ENCODE data around the gene JMJD8. TPM values are rescaled to one million over a fixed set of nuclear protein-coding genes. Genes with fewer than 3 reads are reported as not detected.

JMJD8 gene, protein sequence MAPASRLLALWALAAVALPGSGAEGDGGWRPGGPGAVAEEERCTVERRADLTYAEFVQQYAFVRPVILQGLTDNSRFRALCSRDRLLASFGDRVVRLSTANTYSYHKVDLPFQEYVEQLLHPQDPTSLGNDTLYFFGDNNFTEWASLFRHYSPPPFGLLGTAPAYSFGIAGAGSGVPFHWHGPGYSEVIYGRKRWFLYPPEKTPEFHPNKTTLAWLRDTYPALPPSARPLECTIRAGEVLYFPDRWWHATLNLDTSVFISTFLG
- total RNA-seq: 10 to 100 TPM; 52.8 to 93.4 (median 73.8) TPM
- polyA plus RNA-seq: 10 to 100 TPM; 18.7 to 49.3 (median 22.2) TPM

DNA sequence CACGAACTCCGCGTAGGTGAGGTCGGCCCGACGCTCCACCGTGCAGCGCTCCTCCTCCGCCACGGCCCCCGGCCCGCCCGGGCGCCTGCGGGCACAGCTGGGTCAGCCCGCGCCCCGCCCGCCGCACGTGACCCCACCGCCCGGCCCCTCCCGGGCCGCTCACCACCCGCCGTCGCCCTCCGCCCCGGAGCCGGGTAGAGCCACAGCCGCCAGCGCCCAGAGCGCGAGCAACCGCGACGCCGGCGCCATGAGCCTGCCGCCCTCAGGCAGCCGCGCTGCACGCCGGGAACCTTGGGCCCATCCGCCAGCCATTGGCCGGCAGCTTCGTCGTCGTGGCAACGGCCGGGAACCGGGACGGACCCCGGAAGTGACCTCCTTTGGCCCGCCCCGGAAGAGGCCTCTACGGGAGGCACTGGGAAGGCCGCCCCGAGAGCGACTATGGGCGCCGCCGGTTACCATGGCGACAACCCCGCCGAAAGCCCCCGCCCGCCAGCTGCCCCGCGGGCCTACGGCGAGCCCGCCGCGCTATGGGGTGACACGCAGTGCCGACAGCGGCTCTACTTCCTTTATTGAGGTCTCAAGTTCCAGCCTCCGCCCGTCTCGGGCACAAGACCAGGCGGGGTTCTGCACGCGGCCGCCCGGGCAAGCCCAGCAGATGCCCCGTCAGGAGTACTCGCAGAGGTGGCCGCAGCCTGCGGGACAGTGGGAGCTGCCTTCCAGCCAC is at the start of gene JMJD8:
Gene JMJD8 (minus strand): TSS at position 264 of the 724 bp plus-strand sequence. CDS start 15 bp downstream, at position 249.
- TF ChIP-seq EP300 (IDR thresholded peaks at IDR 0.05) (no peak), POLR2AphosphoS5 (IDR thresholded peaks at IDR 0.05) (peak; percentile 40 to 87 (median 82))
- Histone ChIP-seq H3K4me3 (peak within 1 kb of the TSS; percentile 49 to 83 (median 79)), H3K36me3 (peaks cover 14 to 41% (median 21%) of the 10 kb centered on the region in 4 donors)

DNA sequence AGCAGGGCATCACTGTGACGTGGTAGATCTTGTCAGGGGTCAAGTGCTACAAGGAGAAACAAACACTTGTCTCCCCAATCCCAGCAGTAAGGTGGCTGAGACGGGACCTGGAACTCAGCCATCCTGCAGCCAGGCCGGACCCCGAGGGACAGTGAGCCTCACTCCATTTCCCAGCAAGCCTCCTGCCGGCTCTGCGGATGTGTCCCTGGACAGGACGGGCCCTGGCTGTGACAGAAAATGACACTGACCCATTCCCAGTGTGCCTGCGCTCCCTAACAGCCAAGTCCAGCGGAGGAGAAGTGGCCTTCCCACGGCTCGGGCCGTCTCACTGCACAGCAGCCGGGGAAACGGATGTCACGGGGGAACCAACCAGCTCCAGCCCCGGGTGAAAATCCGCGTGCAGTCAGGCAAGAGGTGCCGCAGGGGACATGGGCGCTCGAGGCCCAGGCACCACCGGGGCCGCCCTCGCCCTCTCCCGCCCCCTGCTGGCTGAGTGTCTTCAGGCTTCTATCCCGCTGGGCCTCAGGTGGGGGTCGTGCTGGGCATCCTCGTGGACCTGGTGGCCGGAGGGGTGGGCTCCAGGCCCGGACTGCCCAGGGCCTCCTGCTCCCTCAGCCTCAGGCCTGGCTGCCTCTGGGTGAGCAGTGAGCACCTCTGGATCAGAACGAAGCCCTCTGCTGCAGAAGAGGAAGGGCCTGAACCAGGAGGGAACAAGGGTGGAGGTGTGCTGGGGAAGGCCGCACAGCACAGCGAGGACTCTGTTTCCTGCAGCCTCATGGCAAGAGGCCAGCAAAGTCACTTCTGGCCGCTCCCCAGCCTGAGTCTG is 49.5 kb upstream of the JMJD8 start:
- WGBS, 2 donors: 87 to 90% methylated on average over 34 of the region's 34 CpGs
- TF ChIP-seq POLR2AphosphoS5 (IDR thresholded peaks at IDR 0.05) (no peak), EP300 (IDR thresholded peaks at IDR 0.05) (no peak), POLR2A (IDR thresholded peaks at IDR 0.05) (no peak)
- TF ChIP-seq, protein P1, sequence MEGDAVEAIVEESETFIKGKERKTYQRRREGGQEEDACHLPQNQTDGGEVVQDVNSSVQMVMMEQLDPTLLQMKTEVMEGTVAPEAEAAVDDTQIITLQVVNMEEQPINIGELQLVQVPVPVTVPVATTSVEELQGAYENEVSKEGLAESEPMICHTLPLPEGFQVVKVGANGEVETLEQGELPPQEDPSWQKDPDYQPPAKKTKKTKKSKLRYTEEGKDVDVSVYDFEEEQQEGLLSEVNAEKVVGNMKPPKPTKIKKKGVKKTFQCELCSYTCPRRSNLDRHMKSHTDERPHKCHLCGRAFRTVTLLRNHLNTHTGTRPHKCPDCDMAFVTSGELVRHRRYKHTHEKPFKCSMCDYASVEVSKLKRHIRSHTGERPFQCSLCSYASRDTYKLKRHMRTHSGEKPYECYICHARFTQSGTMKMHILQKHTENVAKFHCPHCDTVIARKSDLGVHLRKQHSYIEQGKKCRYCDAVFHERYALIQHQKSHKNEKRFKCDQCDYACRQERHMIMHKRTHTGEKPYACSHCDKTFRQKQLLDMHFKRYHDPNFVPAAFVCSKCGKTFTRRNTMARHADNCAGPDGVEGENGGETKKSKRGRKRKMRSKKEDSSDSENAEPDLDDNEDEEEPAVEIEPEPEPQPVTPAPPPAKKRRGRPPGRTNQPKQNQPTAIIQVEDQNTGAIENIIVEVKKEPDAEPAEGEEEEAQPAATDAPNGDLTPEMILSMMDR (IDR thresholded peaks at IDR 0.05): peak in 1 of 4 experiments; percentile 24
- Histone ChIP-seq H3K36me3 (peaks cover 28 to 67% (median 37%) of the 10 kb centered on the region in 4 donors), H3K4me1 (peaks cover 0 to 4% (median 4%) of the 10 kb centered on the region in 4 donors), H3K4me3 (no peak overlapping the region), H3K27me3 (peaks cover 0 to 9% (median 3%) of the 10 kb centered on the region in 3 donors), H3K9me3 (no peaks in the 10 kb centered on the region), H3K27ac (no peak overlapping the region)
- peak; percentile 61 for DNase-seq
- intact Hi-C loops (cut with DNase I): no loop called here

More for the DNA sequence above, at the start of gene JMJD8:
- Histone ChIP-seq H3K9me3 (no peaks in the 10 kb centered on the region), H3K4me1 (peaks cover 0 to 72% (median 67%) of the 10 kb centered on the region in 4 donors), H3K27me3 (no peaks in the 10 kb centered on the region), H3K27ac (peak within 1 kb of the TSS; percentile 82 to 87 (median 83))
- peak; percentile 98 for DNase-seq
- intact Hi-C loops (cut with DNase I): loop anchor here (2.0 to 10.0 kb wide), 2 partner anchors 37 to 1091 kb away; partner anchors contain the start of genes ANTKMT, EME2, MRPS34 and NME3
- 1 to 3% methylated on average over 91 of the region's 91 CpGs for WGBS, 2 donors

DNA sequence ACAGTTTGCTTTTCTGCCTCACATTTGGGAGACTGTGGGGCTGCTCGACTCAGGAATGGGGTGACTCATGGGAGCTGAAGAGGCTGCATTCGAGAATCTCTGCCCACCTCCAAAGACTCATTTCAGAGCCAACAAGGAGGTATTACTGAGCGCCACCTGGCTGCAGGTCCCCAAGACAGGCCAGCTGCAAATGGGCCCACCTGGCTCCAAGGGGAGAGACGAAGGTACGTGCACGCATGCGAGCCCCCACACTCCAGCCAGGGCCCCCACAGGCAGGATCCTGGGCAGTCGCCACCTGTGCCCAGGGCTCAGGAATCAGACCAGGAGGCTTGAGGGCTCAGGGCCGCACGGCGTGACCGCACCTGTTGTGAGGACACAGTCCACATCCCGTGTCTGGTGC is 48.8 kb upstream of the JMJD8 start:
- H3K9me3 ChIP-seq: no peaks in the 10 kb centered on the region
- no peak for TF ChIP-seq POLR2AphosphoS5 (IDR thresholded peaks at IDR 0.05)
- TF ChIP-seq, protein P1 (IDR thresholded peaks at IDR 0.05): no peak
- no peak for TF ChIP-seq EP300 (IDR thresholded peaks at IDR 0.05)
- no peak for TF ChIP-seq POLR2A (IDR thresholded peaks at IDR 0.05)
- no peak for DNase-seq
- no peak overlapping the region for H3K4me3 ChIP-seq
- WGBS, 2 donors: 89% methylated on average over 13 of the region's 13 CpGs
- peaks cover 26 to 63% (median 36%) of the 10 kb centered on the region in 4 donors for H3K36me3 ChIP-seq
- intact Hi-C loops (cut with DNase I): no loop called here
- peaks cover 0 to 11% (median 10%) of the 10 kb centered on the region in 4 donors for H3K4me1 ChIP-seq
- peaks cover 4 to 15% (median 10%) of the 10 kb centered on the region in 3 donors for H3K27me3 ChIP-seq
- H3K27ac ChIP-seq: no peak overlapping the region

DNA sequence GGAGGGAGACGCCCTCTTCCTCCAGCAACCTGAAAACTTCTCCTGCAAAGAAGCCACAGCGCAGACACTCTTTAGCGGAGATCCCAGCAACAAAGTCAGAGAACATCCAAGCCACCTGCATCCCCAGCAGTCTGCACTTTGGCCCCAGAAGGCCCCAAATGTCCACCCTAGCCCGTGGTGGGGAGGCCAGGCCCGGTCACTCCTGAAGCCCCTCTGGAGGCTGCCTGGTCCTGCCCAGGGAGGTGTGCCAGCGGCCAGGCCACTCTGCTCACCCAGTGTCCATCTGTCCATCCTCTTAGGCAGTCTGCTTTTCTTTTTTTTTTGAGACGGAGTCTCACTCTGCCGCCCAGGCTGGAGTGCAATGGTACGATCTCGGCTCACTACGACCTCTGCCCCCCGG is 48.2 kb upstream of the JMJD8 start:
- Histone ChIP-seq H3K9me3 (no peaks in the 10 kb centered on the region), H3K4me1 (peaks cover 0 to 17% (median 16%) of the 10 kb centered on the region in 4 donors), H3K4me3 (no peak overlapping the region), H3K27me3 (peaks cover 10 to 22% (median 14%) of the 10 kb centered on the region in 3 donors), H3K27ac (no peak overlapping the region), H3K36me3 (peaks cover 20 to 57% (median 33%) of the 10 kb centered on the region in 4 donors)
- no peak for TF ChIP-seq POLR2AphosphoS5 (IDR thresholded peaks at IDR 0.05)
- intact Hi-C loops (cut with DNase I): no loop called here
- WGBS, 2 donors: 94 to 96% methylated on average over 12 of the region's 12 CpGs
- DNase-seq: no peak

DNA sequence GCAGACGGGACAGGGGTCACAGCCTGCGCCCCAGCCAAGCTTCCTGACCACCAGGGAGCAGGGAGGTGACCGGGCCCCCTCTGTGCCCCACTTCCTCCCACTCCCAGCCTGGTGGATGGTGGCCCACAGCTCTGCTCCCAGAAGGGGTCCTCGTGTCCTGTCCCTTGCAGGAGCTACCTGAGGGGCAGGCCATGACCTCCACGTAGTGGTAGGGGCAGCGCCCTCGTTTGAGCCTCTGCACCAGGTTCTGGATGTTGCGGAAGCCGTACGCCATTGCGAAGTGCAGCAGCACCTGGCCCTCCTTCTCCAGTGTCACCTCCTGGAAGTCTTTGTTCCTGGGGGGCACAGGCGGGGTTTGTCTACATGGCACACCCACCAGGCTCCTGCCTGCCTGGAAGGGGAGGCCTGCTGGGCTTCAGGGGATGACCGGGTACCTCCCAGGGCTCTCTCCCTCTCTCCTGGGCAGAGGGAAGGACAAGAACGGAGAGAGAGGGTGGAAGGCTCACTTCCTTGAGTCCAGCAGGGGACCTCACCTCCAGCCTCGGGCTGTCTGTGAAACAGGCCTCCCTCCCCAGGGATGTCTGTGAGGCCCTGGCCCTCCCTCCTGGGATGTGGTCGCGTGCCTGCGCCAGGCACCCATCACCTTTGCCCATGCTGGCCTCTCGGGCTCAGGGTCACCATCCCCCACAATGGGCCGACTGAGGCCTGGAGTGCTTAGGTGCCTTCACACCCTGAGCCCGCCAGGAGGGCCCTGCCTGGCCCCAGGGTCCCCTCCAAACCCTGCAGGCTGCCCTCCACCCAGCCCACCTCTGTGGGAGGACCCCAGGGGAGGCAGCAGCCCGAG is 46.8 kb upstream of the JMJD8 start:
- no peaks in the 10 kb centered on the region for H3K9me3 ChIP-seq
- H3K4me3 ChIP-seq: no peak overlapping the region
- intact Hi-C loops (cut with DNase I): no loop called here
- peaks cover 23 to 35% (median 28%) of the 10 kb centered on the region in 3 donors for H3K27me3 ChIP-seq
- 88 to 91% methylated on average over 22 of the region's 22 CpGs for WGBS, 2 donors
- no peak overlapping the region for H3K27ac ChIP-seq
- H3K4me1 ChIP-seq: peaks cover 0 to 31% (median 27%) of the 10 kb centered on the region in 4 donors
- peaks cover 6 to 42% (median 22%) of the 10 kb centered on the region in 4 donors for H3K36me3 ChIP-seq
- no peak for DNase-seq
- TF ChIP-seq, protein P1 (IDR thresholded peaks at IDR 0.05): no peak
- TF ChIP-seq EP300 (IDR thresholded peaks at IDR 0.05): no peak
- TF ChIP-seq POLR2A (IDR thresholded peaks at IDR 0.05): no peak
